GM19023 (cell line): ENCODE measurements around the gene MGLL.

Experiments
- ATAC-seq: cut with Tn5 transposase; IDR thresholded peaks from one replicate; pipeline ENCODE4 v1.9.1; 2021; ENCODE audit warnings: mild to moderate bottlenecking, moderate library complexity; ENCODE audit not compliant: unreplicated experiment

Gene MGLL

DNA sequence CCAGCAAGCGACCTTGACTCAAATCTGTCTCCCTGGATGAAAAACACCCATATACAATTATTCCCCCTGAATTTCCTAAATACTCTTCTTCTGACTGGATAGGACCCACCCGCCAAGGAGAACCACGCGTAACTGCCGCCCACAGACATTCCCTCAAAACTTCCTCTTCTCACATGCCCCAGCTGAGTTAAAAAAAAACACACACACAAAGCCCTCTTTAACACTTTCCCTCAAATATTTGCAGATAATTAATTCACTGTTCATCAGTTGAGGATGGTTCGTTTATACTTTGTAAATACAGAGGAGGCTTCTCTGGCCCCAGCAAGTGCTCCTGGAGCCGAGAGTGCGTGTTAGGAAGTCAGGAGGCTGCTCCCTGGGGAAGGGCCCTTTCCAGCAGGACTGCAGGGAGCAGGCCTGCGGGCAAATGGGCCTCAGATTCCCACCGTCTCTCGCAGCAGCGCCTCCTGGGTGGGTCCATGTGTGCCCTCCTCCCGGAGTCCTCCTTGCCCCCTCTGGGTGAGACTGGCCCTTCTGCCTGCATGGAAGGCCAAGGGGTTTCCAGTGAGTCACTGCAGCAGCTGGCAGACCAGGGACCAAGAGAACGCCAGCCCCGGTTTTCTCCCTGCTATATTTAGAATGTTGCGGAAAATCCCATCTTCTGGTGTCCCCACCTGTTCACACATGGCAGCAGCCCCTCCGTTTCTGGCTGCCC is 46.8 kb downstream of the MGLL start:
- no peak for ATAC-seq

DNA sequence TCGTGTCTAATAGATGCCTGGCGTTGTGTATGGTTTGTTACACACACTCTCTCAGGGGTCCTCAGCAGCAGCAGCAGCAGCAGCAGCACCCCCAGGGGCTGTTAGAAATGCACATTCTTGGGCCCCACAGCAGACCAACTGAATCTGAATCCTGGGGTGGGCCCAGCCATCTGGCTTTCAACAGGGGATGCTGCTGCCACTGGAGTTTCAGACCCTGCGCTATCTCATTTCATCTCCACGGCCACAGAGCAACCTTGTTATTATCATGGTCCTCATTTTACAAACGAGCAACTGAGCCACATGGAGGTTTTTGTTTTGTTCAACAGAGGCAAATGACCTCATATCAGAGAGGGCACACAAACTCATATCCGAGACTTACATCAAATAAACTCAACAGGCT is 47.7 kb downstream of the MGLL start:
- no peak for ATAC-seq

DNA sequence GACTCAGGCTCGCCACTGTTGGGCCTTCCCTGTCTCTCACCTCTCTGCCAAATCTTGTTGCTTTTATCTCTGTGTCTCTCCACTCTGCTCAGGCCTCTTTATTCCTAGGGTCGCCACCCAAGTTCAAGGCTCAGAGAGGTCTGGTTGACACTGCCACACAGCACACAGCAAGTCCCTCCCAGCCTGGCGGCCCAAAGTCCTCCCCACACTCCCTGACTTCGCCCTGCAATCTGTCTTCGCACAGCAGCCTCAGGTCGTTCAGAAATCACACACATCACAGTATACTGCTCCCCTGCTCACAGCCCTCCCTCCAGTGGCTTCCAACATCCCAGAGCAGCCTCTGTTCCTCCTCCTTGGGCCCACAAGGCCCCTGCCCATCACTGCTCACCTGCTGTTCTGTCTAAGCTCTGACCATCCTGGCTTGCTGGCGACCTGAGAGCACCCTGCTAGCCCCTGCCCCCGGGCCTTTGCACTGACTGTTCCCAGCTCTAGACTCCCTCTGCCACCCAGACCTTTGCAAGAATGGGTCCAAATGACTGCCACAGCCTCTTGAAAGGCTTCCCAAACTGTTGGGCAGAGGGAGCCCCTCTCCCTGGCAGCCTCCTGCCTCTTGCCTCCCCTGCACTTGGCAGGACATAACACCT is 48.4 kb downstream of the MGLL start:
- no peak for ATAC-seq

DNA sequence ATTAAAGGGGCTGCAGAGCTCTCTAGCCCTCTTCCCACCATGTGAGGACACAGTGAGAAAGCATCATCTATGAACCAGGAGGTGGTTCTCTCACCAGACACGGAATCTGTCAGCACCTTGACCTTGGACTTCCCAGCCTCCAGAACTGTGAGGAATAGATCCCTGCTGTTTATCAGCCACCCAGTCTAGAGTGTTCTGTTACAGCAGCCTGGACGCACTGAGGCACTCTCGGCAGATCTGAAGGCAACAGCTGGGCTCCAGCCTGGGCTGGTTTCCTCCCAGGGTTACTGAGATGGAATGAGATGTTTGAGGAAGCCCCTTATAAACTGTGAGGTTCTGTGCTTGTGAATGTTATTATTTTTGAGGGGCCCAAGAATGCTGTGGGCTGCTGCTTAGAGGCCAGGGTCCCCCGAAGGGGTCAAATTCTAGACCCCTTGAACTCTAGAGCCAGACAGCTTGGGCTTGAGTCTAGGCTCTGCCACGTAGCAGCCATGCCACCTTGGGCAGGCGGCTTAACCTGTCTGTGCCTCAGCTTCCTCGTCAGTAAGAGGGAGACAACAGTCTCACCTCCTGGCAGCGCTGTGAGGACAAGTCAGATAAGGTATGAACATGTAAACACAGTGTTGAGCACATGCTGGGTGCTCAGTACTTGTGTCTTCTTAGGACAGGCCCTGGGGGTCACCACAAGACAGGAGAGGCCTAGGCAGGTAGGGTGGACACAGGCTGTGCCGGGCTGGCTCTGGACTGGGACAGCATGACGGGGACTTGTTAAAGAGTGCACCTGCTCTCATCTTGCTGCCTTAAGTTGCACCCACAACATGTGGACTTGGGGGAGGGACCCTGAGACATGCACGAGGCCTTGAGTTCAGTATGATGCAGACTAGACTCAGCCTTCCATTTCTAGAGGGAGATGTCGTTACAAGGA is 49.2 kb downstream of the MGLL start:
- no peak for ATAC-seq

DNA sequence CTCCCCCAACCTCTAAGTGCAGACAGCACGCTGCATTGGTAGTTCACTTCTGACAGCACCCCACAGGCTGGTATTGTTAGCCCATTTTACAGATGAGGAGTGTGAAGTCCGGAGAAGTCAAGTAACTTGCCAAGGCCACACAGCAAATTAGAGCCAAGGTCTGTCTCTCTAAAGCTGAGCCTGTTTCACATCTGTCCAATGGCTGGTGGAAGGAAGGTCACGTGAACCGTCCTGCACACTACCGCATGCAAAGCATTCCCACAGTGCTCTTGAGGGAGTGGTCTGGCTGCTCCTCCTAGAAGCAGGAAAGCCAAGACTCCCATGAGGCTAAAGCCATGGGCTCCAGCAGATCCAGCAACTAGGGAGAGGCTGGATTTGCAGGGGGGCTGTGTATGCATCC is 50.0 kb downstream of the MGLL start:
- ATAC-seq = no peak

DNA sequence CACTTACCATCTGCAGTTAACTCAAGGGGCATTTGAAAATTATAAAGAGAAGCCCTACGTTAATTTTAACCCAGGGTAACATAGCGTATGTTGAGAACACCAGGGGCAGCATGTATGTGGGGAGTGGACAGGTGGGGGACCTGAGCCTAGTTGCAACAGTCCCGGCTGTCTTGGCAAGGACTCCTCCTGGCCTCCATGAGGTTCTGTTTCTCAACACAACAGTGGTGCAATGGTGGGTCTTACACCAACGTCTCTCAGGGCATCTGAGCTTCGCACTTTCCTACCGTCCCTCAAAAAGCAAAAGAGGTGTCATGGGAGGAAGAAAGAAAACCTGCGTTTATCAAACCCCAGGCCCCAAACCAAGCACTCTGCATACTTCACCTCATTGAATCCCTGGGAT is 50.6 kb downstream of the MGLL start:
- no peak for ATAC-seq

DNA sequence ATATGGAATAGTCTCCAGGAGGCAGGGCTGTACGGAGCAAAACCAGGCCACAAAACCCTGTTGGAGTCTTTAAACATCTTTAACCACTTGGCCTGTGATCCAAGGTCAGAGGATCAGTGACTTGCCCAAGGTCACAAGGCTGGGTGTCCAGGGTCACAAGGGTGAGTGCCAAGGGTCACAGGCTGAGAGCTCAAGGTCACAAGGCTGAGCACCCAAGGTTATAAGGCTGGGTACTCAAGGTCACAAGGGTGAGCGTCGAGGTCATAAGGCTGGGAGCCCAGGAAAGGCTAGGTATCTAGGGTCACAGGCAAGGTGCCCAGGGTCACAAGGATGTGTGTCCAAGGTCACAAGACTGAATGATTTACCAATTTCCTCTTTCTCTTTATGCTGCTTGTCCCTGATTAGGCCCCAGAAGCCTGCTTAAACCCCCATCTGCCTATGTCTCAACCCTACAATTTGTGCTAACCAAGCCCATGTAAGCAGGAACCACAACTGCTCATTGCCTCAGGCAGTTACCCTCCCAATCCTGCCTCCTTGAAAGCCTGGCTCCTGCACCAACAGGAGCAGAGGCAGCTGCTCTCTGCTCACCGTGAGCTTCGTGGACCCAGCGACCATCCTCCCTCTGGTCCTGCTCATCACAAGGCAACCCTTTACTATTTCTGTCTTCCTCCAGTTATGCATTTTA is 51.5 kb downstream of the MGLL start:
- ATAC-seq = no peak

DNA sequence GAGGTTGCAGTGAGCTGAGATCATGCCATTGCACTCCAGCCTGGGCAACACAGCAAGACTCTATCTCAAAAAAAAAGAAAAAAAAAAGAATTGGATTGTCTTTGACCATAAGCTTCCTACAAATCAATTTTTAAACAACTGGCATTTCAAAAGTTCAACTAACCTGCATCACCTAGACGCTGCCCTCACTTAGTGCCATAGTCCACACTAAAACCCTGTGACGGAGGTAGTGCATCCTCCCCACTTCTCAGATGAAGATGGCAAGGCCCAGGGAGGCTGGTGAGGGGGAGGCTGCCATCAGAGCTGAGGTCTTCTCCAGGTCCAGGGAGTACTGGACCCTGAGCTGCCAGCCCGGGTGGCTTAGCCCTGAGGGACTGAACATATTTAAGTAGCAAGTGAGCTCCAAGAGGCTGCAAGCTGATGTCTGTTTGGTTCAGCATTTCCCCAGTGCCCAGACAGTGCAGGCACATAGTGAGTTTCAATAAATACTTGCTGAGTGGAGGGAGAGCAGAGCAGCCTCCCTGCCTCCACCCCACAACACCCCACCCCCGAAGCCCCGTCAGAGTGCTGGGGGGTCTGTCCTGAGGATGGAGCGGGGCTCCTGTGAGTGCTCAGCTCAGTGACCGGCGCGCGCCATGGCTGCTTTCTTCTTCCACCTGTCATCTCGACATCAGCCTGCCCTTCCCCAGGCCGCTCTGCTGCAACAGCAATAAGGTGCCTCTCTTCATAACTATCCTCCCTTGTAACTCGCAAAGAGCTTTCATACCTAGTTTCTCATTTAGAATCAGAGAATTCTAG is 52.8 kb downstream of the MGLL start:
- ATAC-seq = no peak

DNA sequence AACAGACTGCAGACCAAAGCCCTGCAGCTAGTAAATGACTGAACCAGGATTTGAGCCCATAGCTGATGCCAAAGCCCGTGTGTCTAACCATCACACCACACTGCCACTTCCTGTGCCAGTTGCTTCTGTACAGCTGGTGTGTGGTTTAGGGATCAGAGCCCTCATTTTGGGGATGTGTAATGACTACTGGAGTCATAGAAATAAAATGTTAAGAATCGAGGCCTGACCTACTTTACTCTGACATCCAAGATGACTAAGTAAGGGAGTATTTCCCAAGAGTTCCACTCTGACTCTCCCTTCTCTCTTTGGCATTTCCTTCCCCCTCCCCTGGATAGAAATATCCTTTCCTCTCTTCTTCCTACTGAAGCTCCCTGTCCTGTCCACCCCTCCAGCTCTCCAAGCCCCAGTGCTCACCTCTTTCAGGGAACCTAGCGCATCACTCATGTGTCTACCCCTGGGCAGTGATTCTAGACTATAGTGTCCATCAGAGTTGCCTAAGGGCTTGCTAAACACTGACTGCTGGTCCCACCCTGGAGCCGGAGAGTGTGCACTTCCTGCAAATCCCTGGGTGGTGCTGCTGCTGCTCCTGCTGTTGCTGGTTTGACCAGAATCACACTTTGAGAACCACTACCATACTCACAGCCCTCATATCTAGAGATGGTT is 53.8 kb downstream of the MGLL start:
- no peak for ATAC-seq

DNA sequence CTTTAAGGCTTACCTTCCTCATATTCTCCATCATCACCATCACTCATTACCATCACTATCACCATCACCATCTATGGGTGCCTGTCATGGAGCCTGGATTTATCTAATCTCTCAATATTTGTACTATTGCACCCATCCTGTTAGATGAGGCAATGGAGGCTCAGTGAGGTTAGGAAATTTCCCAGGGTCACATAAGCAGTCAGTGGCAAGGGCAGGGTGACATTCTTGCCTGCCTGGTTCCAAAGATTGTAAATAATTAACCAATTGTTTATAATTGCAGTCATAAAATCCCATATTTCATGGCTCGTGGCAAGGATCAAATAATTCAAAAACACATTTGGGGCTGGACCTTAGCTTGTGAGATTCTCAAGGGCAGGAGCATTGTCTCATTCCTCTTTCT is 55.2 kb downstream of the MGLL start:
- no peak for ATAC-seq

DNA sequence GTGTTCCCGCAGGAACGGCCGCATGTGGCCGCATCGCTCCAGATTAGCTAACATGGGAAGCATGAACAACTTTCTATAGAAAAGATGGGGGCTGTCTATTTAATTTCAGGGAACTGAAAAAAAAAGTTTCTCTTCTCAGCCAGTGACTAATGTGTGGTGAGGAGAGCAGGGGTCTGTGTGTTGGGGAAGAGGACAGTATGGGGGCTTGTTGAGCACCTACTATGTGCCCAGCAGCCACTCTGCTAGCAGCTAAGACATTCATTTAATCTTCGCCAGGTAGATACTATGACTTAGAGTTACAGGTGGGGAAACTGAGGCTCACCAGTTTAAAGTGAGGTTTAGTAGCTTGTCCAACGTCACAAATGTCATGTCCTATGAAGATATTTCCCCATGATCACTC is 56.6 kb downstream of the MGLL start:
- no peak for ATAC-seq

DNA sequence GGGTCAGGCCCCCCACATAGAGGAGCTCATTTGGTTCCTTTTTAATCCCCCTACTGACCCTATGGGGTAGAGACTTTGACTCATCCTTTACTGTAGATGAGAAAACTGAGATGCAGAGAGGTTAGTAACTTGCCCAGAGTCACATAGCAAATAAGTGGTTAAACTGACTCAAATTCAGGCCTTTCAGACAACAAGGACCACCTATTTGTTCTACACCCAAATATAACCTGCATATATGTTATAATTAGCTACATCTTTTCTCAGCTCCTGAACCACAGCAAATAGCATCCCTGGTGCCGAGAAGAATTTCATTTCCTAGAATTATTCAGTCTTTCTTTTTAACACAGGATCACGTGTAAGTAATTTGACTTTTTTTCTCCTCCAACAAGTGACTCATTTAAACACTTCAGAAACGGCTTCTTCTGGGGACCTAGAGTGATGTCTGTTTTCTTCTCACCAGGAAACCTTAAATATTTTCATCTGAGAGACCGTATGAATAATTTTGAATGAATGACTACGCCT is 57.4 kb downstream of the MGLL start:
- ATAC-seq = no peak

DNA sequence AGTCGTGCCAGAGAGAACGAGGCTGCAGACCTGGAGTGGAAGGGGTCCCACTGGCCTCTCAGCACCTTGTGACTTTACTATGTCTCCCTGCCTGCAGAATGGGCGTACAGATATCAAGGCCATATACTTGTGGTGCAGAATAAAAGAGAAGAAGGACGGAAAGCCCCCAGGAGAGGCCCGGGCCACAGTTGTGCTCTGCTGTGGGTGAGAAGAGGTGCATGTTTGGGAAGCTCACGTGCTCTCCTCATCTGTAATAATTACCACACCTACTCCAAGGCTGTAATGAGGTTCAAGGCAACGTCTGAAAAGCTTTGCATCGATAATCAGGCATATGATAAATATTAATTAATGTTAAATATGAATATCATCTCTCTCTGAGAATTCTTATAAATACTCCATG is 58.0 kb downstream of the MGLL start:
- no peak for ATAC-seq

DNA sequence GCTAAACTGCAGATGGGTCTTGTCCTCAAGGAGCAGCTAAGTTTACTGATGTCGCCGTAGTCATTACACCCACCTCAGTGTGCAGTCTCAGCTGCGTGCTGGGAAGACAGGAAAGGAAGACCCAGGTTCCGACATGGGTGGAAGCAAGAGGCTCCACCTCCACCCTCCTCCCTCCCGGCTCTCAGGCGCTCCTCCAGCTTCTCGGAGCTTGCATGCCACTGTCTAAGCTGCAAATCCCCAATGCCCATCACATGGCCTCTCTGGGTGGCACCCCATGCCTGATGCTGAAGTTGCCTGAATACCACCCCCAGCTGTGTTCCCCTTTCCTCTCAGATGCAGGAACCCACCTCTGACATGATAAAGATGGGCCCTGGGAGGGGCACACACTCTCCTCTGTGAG is 58.5 kb downstream of the MGLL start:
- no peak for ATAC-seq

DNA sequence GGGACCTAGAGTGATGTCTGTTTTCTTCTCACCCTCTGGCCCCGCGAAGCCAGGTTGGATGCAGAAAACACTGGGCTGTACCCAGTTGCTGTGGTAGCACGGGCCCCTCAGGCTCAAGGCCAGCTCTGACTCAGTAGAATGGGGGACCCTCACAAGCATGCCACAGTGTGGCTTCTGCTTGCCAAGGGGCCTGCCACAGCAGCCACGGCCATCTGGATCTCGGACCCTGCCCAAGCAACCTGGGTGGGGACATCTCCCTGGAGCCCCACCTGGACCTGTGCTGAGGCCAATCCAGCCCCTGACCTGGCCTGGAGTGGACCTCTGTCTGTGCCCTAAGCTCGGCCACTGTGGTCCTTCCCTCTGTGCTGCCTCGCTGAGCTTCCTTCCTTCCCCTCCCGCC is 59.0 kb downstream of the MGLL start:
- no peak for ATAC-seq

DNA sequence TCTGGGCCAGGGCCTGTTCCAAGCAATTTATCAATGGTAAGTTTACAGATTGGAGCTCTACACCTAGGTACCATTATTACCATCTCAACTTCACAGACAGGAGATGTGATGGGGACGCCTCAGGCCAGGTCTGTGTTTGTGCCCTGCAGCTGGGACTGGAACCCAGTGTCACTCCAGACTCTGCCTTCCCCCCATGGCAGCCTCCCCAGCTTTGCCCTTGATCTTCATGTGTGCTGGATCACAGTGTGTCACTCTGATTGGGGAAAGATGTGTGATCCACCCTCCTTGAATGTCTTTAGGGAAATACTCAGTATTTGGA is 59.6 kb downstream of the MGLL start:
- ATAC-seq = no peak

DNA sequence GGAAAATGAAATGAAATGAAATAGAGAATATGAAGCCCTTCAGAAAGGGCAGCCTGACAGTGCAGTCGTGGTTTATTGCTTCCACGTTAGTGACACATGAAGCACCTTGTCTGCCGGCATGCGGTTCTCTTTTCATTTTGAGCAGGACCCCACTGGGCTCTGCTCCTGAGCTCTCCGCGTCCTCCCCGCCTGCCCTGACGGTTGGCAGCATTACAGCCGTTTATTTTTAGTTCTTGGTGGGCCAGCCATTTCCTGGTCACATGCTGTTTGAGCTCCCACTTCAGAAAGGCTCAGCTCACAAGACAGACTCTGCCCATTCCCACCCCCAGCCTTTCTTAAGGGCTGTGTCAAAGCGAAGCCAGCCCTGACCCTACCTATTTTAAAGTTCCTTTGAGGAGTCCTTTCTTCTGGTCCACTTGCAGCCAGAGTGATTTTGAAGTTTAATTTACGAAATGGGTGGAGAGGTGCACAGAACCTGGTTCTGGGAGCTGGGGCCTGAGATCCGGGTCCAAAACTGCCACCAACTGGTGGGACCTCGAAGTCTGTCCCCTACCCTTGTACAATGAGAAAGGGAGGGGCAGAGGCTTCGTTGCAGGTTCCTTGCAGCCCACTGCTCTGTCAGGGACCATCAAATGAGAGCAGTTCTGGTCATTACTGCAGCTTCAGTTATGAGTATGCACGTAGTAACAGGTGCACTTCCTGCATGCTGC is 60.1 kb downstream of the MGLL start:
- ATAC-seq = peak; percentile 67

DNA sequence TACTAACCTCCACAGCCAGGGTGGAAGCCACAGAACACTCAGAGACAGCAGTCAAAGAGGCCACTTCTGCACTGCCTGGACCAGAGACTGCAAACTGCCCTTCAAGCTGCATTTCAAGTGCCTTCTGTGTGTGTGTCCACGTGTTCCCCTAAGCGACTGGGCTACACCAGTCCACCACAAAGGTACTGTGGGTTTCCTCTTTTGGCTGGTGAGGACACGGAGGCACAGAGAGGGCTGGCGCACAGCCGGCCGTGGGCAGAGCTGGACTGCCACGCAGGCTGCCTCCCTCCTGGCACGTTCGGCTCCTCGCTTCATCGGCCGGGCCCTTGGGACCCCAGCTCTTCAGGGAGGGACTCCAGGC is 60.9 kb downstream of the MGLL start:
- ATAC-seq = no peak

DNA sequence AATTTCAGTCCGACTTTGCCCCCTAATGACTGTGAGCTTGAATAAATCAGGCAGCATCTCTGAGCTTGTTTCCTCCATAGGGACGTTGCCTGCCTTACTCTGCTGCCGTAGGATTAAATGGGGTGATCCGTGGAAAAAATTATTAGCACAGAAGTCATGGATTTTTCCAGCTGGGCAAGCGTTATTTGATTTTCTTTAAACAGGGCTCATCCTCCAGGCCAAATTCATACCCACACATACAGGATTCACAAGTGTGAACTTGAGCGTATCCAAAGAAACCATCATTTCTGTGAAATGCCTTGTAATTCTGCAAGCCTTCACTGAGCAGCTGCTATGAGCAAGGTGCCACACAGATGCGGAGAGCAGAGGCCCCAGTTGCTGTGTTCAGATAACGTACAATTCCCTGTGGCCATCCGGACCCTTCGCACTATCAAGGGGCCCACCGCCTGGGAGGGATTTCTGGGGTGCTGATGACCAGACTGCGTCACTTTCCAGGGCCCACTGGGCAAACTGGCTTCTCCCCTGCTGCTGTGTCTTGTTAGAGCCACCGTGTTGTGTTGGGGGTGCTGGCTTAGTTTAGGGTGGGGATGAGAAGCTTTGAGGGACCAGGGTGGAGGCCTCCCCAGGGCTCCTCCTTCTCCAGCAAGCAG is 61.4 kb downstream of the MGLL start:
- no peak for ATAC-seq
